ENCODE results near the gene NLGN1.
"Not testable (repeated sequence)": the region's sequence is repeated elsewhere in the genome, so short reads cannot be mapped to it uniquely, and the experiment has no call there.

Gene NLGN1

GRCh38 chr3:173439004-173439403, 41.5 kb downstream of the NLGN1 start:
- no peak for DNase-seq

- no peak for DNase-seq
Observed at GRCh38 chr3:173440514-173440913, 43.0 kb downstream of the NLGN1 start.

GRCh38 chr3:173451561-173451960, 54.0 kb downstream of the NLGN1 start:
- not testable (repeated sequence) for DNase-seq

GRCh38 chr3:173463250-173463649, 65.7 kb downstream of the NLGN1 start:
- no peak for DNase-seq

- DNase-seq = no peak
Observed at GRCh38 chr3:173465112-173465511, 67.6 kb downstream of the NLGN1 start.

- no peak for DNase-seq
Observed at GRCh38 chr3:173465898-173466678, 68.5 kb downstream of the NLGN1 start.

GRCh38 chr3:173467501-173467900, 70.0 kb downstream of the NLGN1 start:
- DNase-seq = no peak

- DNase-seq = no peak
Observed at GRCh38 chr3:173473237-173473636, 75.7 kb downstream of the NLGN1 start.

GRCh38 chr3:173479301-173479700, 81.8 kb downstream of the NLGN1 start:
- DNase-seq = no peak

- no peak for DNase-seq
Observed at GRCh38 chr3:173501931-173502489, 104.5 kb downstream of the NLGN1 start.

GRCh38 chr3:173502983-173503568, 105.5 kb downstream of the NLGN1 start:
- DNase-seq = no peak

- no peak for DNase-seq
Observed at GRCh38 chr3:173510565-173510964, 113.0 kb downstream of the NLGN1 start.

GRCh38 chr3:173513123-173513522, 115.6 kb downstream of the NLGN1 start:
- no peak for DNase-seq

- DNase-seq = no peak
Observed at GRCh38 chr3:173529062-173529711, 131.6 kb downstream of the NLGN1 start.

GRCh38 chr3:173531602-173532001, 134.1 kb downstream of the NLGN1 start:
- no peak for DNase-seq

GRCh38 chr3:173538410-173538809, 140.9 kb downstream of the NLGN1 start:
- DNase-seq = no peak

GRCh38 chr3:173545590-173545989, 148.0 kb downstream of the NLGN1 start:
- DNase-seq = not testable (repeated sequence)

- DNase-seq = no peak
Observed at GRCh38 chr3:173547070-173547469, 149.5 kb downstream of the NLGN1 start.

GRCh38 chr3:173548261-173548660, 150.7 kb downstream of the NLGN1 start:
- no peak for DNase-seq

GRCh38 chr3:173552526-173552925, 155.0 kb downstream of the NLGN1 start:
- no peak for DNase-seq

GRCh38 chr3:173553635-173554280, 156.2 kb downstream of the NLGN1 start:
- no peak for DNase-seq

GRCh38 chr3:173556546-173556945, 159.0 kb downstream of the NLGN1 start:
- DNase-seq = no peak

GRCh38 chr3:173567997-173568396, 170.5 kb downstream of the NLGN1 start:
- no peak for DNase-seq
